HG02943 (cell line): ENCODE measurements around the gene TNFRSF13B.
"Not testable (repeated sequence)": the region's sequence is repeated elsewhere in the genome, so short reads cannot be mapped to it uniquely, and the experiment has no call there.

ENCODE experiments used
- ATAC-seq: cut with Tn5 transposase; IDR thresholded peaks from one replicate; pipeline ENCODE4 v1.9.1; 2021; ENCODE audit warnings: mild to moderate bottlenecking, low read depth, moderate library complexity; ENCODE audit not compliant: unreplicated experiment

TNFRSF13B gene

GRCh38 chr17:16987830-16988601 is 16.1 kb upstream of the TNFRSF13B start:
- ATAC-seq: peak; percentile 61

- ATAC-seq: no peak
Measured at GRCh38 chr17:16987066-16987829, 15.3 kb upstream of the TNFRSF13B start.

- ATAC-seq: no peak
Measured at GRCh38 chr17:16986391-16986790, 14.5 kb upstream of the TNFRSF13B start.

- ATAC-seq: no peak
Measured at GRCh38 chr17:16981928-16982327, 10.0 kb upstream of the TNFRSF13B start.

GRCh38 chr17:16980813-16981731 is 9.2 kb upstream of the TNFRSF13B start:
- no peak for ATAC-seq

- ATAC-seq: no peak
Measured at GRCh38 chr17:16980061-16980460, 8.1 kb upstream of the TNFRSF13B start.

- not testable (repeated sequence) for ATAC-seq
Measured at GRCh38 chr17:16979237-16979823, 7.4 kb upstream of the TNFRSF13B start.

GRCh38 chr17:16977932-16978331 is 6.0 kb upstream of the TNFRSF13B start:
- no peak for ATAC-seq

- no peak for ATAC-seq
Measured at GRCh38 chr17:16976725-16977550, 5.0 kb upstream of the TNFRSF13B start.

- ATAC-seq: no peak
Measured at GRCh38 chr17:16975744-16976625, 4.1 kb upstream of the TNFRSF13B start.

GRCh38 chr17:16975277-16975651 is 3.3 kb upstream of the TNFRSF13B start:
- ATAC-seq: no peak

- no peak for ATAC-seq
Measured at GRCh38 chr17:16974569-16975276, 2.8 kb upstream of the TNFRSF13B start.

GRCh38 chr17:16973760-16974540 is 2.0 kb upstream of the TNFRSF13B start:
- no peak for ATAC-seq

GRCh38 chr17:16973043-16973442 is 1.1 kb upstream of the TNFRSF13B start:
- not testable (repeated sequence) for ATAC-seq

- no peak for ATAC-seq
Measured at GRCh38 chr17:16972346-16972745, 428 bp upstream of the TNFRSF13B start.

GRCh38 chr17:16969931-16970906 is 1.7 kb downstream of the TNFRSF13B start:
- ATAC-seq: no peak
